ENCODE measurements around the gene WFDC5.

GRCh38 chr20:45109634-45110033 lies 5.3 kb downstream of the WFDC5 start:
- TF ChIP-seq CTCF (IDR thresholded peaks at IDR 0.05) (no peak), POLR2A (IDR thresholded peaks at IDR 0.05) (no peak), EP300 (IDR thresholded peaks at IDR 0.05) (no peak)

Data from sigmoid colon (tissue), 4 donors.